Measurements from ENCODE around the gene GABARAPL1.
"Not testable (repeated sequence)": the region's sequence is repeated elsewhere in the genome, so short reads cannot be mapped to it uniquely, and the experiment has no call there.

Gene GABARAPL1

DNA sequence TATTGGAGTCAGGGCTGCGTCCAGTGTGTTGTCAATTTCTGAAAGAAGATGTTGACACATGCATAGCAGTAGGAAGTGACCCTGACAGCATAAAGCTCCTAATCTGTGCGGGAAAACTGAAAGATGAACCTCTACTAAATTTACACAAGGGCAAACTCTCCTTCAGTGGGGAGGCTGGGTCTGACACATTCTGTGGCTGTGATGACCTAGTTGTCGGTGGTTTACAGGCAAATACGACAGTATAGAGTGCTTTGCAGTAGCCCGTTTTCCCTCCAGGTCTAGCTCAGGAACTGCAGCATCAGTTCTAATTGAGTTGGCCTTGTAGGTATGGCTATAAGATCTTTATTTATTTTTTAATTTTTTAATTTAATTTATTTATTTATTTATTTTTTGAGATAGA lies 14.8 kb upstream of the GABARAPL1 start:
- no peak for DNase-seq (ENCODE audit: low read depth in 2 of 2)

GRCh38 chr12:10204495-10204894 lies 8.2 kb upstream of the GABARAPL1 start:
- not testable (repeated sequence) for DNase-seq (ENCODE audit: low read depth in 2 of 2)

GRCh38 chr12:10205220-10205807 lies 7.4 kb upstream of the GABARAPL1 start:
- DNase-seq (ENCODE audit: low read depth in 2 of 2): no peak

- no peak for DNase-seq (ENCODE audit: low read depth in 2 of 2)
These were observed 5.5 kb upstream of the GABARAPL1 start for GRCh38 chr12:10207136-10207535.

DNA sequence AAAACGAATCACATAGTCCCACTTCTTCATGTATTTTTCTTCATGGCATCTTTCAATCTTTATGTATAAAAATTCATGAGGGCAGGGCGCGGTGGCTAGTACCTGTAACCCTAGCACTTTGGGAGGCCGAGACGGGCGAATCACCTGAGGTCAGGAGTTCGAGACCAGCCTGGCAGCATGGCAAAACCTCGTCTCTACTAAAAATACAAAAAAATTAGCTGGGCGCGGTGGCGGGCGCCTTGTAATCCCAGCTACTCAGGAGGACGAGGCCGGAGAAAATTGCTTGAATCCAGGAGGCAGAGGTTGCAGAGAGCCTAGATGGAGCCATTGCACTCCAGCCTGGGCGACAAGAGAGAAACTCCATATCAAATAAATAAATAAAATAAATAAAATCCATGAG lies 2.5 kb upstream of the GABARAPL1 start:
- no peak for DNase-seq (ENCODE audit: low read depth in 2 of 2)

- no peak for DNase-seq (ENCODE audit: low read depth in 2 of 2)
These were observed 1.4 kb upstream of the GABARAPL1 start for GRCh38 chr12:10211101-10211939.

- DNase-seq (ENCODE audit: low read depth in 2 of 2): peak; percentile 65 to 71
These were observed 538 bp upstream of the GABARAPL1 start for GRCh38 chr12:10211940-10212738.

DNA sequence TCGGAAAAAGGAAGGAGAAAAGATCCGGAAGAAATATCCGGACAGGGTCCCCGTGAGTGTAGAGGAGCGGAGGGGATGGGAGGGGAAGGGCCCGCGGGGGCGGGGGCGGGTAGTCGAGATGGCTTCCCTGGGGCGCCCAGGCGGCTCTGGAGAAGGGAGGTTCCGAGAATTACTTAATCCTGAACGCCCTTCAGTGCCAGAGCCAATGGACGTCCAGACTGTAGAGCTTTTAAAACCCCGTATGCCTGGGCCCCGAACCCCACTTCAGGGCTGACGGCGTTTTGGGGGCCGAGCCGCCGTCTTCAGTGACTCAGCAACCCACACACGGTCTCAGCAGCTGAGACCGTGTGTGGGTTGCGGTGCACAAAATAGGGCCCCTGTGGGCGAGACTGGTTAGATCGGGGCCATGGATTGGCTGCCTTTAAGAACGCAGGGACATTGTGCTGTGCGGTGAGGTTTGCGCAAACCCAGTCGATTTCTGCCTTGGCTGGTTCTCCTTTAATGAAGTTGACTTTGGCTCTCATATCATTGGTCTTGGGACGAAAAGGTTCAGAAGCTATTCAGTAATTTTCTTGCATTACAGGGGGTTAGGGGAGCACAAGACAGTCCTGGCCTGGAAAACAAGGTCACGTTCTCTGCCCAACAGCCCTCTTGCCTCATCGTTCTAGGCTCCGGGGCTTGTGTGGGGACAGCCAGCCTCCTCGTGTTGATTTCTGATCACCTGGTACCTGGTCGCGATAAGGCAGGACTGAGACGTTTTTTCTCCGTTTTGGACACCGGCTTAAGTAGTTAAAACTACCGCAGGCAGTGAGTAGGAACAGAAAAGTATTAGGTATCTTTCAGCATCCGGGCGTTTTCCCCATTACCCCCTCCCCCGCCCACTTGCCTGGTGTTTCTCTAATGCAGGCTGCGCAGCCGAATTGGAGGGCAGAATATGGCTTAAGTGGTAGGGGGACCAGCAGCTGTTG lies 775 bp downstream of the GABARAPL1 start:
- DNase-seq (ENCODE audit: low read depth in 2 of 2): peak; percentile 45 to 51

DNA sequence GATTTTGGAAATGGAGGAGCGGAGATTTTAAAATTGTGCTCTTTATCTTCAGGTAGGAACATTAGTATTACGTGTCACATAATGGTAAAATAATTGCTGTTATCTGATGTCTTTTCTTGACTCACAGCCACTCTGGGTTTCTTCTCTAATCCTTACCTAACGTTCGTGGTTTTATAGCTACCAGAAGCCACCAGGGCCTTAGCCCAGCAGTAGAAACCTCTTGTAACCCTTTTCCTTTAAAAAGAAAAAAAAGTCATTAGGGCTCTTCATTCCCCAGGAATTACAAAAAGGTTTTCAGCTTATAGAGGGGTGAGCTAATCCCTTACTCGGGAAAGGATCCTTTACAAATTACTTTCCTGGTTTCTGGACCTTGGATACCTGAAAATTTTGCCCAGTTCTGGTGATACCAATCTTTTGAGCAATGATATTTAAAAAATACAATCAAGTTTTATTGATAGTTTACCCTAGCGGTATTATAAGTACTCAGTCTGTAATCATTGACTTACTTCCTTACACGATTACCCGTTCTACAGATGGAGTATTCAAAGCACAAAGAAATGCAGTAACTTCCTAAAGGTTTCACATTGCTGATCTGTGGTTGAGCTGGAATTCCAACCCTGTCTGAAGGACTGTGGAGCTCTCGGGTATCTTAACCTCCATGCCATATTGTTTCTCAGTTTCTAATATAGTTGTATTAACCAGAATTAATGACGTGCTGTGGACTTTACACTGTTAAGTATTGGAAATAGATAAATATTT lies 1.6 kb downstream of the GABARAPL1 start:
- DNase-seq (ENCODE audit: low read depth in 2 of 2): no peak

DNA sequence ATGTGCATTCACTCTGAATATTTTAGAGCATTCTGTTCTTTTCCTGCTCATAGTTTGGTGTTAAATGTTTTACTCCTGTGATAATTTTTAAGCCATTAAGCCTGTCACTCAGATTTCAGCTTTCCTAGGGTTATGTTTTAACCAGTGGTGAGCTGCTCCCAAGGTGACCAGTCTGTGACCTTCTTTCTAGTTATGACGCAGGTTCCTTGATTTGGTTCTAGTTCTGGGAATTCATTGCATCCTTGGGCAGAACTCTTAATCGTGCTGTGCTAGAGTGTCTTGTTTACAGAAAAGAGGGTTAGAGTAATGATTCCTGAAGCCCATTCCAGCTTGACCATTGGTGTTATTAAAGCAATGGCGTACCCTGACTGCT lies 2.2 kb downstream of the GABARAPL1 start:
- DNase-seq (ENCODE audit: low read depth in 2 of 2): no peak

GRCh38 chr12:10215436-10215835 lies 2.8 kb downstream of the GABARAPL1 start:
- no peak for DNase-seq (ENCODE audit: low read depth in 2 of 2)

- DNase-seq (ENCODE audit: low read depth in 2 of 2): not testable (repeated sequence)
These were observed 3.3 kb downstream of the GABARAPL1 start for GRCh38 chr12:10215946-10216345.

GRCh38 chr12:10218021-10218420 lies 5.3 kb downstream of the GABARAPL1 start:
- no peak for DNase-seq (ENCODE audit: low read depth in 2 of 2)

GRCh38 chr12:10220398-10221077 lies 7.9 kb downstream of the GABARAPL1 start:
- DNase-seq (ENCODE audit: low read depth in 2 of 2): no peak

DNA sequence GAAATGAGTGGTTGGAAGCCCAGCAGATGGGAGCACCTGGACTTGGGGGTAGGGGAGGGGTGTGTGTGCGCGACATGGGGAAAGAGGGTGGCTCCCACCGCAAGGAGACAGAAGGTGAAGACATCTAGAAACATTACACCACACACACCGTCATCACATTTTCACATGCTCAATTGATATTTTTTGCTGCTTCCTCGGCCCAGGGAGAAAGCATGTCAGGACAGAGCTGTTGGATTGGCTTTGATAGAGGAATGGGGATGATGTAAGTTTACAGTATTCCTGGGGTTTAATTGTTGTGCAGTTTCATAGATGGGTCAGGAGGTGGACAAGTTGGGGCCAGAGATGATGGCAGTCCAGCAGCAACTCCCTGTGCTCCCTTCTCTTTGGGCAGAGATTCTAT lies 9.2 kb downstream of the GABARAPL1 start:
- no peak for DNase-seq (ENCODE audit: low read depth in 2 of 2)

DNA sequence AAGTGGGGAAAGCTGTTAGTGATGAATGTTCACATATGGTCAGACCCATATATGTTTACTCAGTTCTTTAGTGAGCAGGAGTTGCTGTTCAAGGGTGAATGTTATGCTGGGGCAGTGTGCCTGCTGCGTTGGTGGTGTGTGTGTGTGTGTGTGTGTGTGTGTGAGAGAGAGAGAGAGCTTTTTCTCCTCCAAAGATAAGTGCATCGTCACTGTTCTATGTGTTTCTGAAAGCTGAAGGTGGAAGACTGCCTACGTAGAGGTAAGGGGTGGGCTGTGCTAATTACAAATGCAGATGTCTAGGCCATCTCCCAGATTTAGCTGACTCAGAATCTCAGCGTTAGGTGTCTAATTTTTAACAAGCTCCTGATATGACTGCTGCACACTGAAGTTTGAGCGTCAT lies 10.5 kb downstream of the GABARAPL1 start:
- DNase-seq (ENCODE audit: low read depth in 2 of 2): no peak

- not testable (repeated sequence) for DNase-seq (ENCODE audit: low read depth in 2 of 2)
These were observed 12.7 kb downstream of the GABARAPL1 start for GRCh38 chr12:10225426-10225825.

- DNase-seq (ENCODE audit: low read depth in 2 of 2): no peak
These were observed 13.4 kb downstream of the GABARAPL1 start for GRCh38 chr12:10226086-10226485.

GRCh38 chr12:10226731-10227130 lies 14.1 kb downstream of the GABARAPL1 start:
- no peak for DNase-seq (ENCODE audit: low read depth in 2 of 2)

- DNase-seq (ENCODE audit: low read depth in 2 of 2): no peak
These were observed 15.0 kb downstream of the GABARAPL1 start for GRCh38 chr12:10227648-10228047.

All from activated CD4-positive, alpha-beta T cell treated with anti-CD3 and anti-CD28 coated beads for 24 hours (primary cell).